Keratinocyte (primary cell): ENCODE measurements around the gene ITGA6. TPM values are rescaled to one million over a fixed set of nuclear protein-coding genes. Genes with fewer than 3 reads are reported as not detected.

Experiments used
- DNase-seq: peaks from one replicate; pipeline ENCODE4 v3.0.0-alpha.2; 2011; ENCODE audit warnings: low read depth, missing footprints, low spot score
- FAIRE-seq: peaks from 2 replicates; lab custom pipeline; 2011; peaks lifted over from hg19 to GRCh38; lab: Jason Lieb, UNC
- H2AFZ ChIP-seq: 2 replicates; pipeline ENCODE4 v1.6.0; 2012; ENCODE audit warnings: low read length, control low read depth, inconsistent platforms; ENCODE audit not compliant: control insufficient read depth
- H3K27ac ChIP-seq: 2 replicates; pipeline ENCODE4 v1.5.1; 2011; ENCODE audit warnings: low read length; ENCODE audit not compliant: control insufficient read depth, insufficient read depth
- H3K27me3 ChIP-seq: 3 replicates; pipeline ENCODE4 v1.6.0; 2011; ENCODE audit warnings: low read length; ENCODE audit not compliant: control insufficient read depth, insufficient read depth; ENCODE audit errors: extremely low read depth
- H3K36me3 ChIP-seq, 2 experiments: 2 replicates in 1 of 2; 3 replicates in 1 of 2; pipeline ENCODE4 v1.5.1; 2011; ENCODE audit warnings: low read length in 2 of 2, mild to moderate bottlenecking in 1 of 2; ENCODE audit not compliant: control insufficient read depth in 2 of 2, insufficient read depth in 2 of 2; ENCODE audit errors: extremely low read depth in 1 of 2
- H3K4me1 ChIP-seq: 3 replicates; pipeline ENCODE4 v1.5.1; 2011; ENCODE audit warnings: low read length; ENCODE audit not compliant: control insufficient read depth, insufficient read depth; ENCODE audit errors: extremely low read depth
- H3K4me2 ChIP-seq: 3 replicates; pipeline ENCODE4 v1.6.0; 2011; ENCODE audit warnings: low read depth, low read length; ENCODE audit not compliant: control insufficient read depth, insufficient read depth; ENCODE audit errors: extremely low read depth
- H3K4me3 ChIP-seq, 3 experiments: fragments of 200-600 bp in 1 of 3; sonication (generic) in 1 of 3; 2 replicates in 2 of 3; 3 replicates in 1 of 3; pipeline ENCODE4 v1.5.1; 2011 to 2016; ENCODE audit warnings: low read length in 3 of 3, mild to moderate bottlenecking in 3 of 3, control low read depth in 2 of 3, inconsistent platforms in 1 of 3, low read depth in 1 of 3, mixed read lengths in 1 of 3, mixed run types in 1 of 3, moderate library complexity in 1 of 3; ENCODE audit not compliant: control insufficient read depth in 2 of 3, insufficient read depth in 2 of 3; ENCODE audit errors: extremely low read depth in 1 of 3
- H3K79me2 ChIP-seq: 2 replicates; pipeline ENCODE4 v1.6.0; 2012; ENCODE audit warnings: low read length; ENCODE audit not compliant: control insufficient read depth, insufficient read depth
- H3K9ac ChIP-seq: 3 replicates; pipeline ENCODE4 v1.6.0; 2011; ENCODE audit warnings: low read length; ENCODE audit not compliant: control insufficient read depth, insufficient read depth; ENCODE audit errors: extremely low read depth
- H3K9me1 ChIP-seq: 3 replicates; pipeline ENCODE4 v1.6.0; 2011; ENCODE audit warnings: low read length; ENCODE audit not compliant: control insufficient read depth, insufficient read depth; ENCODE audit errors: extremely low read depth
- H3K9me3 ChIP-seq: 2 replicates; pipeline ENCODE4 v1.5.1; 2012; ENCODE audit warnings: low read depth, low read length; ENCODE audit not compliant: control insufficient read depth
- H4K20me1 ChIP-seq: 3 replicates; pipeline ENCODE4 v1.6.0; 2011; ENCODE audit warnings: low read length; ENCODE audit not compliant: control insufficient read depth, insufficient read depth; ENCODE audit errors: extremely low read depth
- CTCF ChIP-seq, 3 experiments: IDR thresholded peaks in 1 of 3; conservative IDR thresholded peaks in 1 of 3; optimal IDR thresholded peaks in 1 of 3; 2 replicates in 2 of 3; 3 replicates in 1 of 3; pipeline versions ENCODE3 to v1.5.1; 2011; ENCODE audit warnings: low read length in 3 of 3, mild to moderate bottlenecking in 3 of 3, moderate library complexity in 2 of 3, control low read depth in 1 of 3, inconsistent platforms in 1 of 3; ENCODE audit not compliant: insufficient read depth in 2 of 3; ENCODE audit errors: extremely low read depth in 1 of 3
- EZH2 ChIP-seq: IDR thresholded peaks from one replicate; pipeline ENCODE4 v1.6.1; 2012; ENCODE audit warnings: inconsistent platforms, mild to moderate bottlenecking, low read length, moderate library complexity
- dilution Hi-C: fragments of 300-500 bp; cut with MboI; formaldehyde crosslinking; loops from one replicate; pipeline ENCODE4 v1.7.0; 2020; ENCODE audit warnings: low sequenced_read_pairs; ENCODE audit not compliant: extremely low pct_ligation_motif_present
- polyA plus RNA-seq, 5 experiments: library from polyadenylated mRNA; depleted of rRNA in 3 of 5; stranded (reverse) in 3 of 5; stranded (forward) in 1 of 5; unstranded in 1 of 5; fragments of >200 nt; gene quantifications; 1 replicate in 1 of 5; 2 replicates in 3 of 5; 3 replicates in 1 of 5; pipeline versions ENCODE4 v1.2.1 to v1.2.3, GENCODE V29; 2011 to 2012; ENCODE audit warnings: missing spikeins in 2 of 5, low read depth in 1 of 5, low replicate concordance in 1 of 5

Gene ITGA6
- polyA plus RNA-seq, 1 donor (not counting 4 experiments of a cell fraction or from before 2014, with no cell fraction given) = 441 TPM

DNA sequence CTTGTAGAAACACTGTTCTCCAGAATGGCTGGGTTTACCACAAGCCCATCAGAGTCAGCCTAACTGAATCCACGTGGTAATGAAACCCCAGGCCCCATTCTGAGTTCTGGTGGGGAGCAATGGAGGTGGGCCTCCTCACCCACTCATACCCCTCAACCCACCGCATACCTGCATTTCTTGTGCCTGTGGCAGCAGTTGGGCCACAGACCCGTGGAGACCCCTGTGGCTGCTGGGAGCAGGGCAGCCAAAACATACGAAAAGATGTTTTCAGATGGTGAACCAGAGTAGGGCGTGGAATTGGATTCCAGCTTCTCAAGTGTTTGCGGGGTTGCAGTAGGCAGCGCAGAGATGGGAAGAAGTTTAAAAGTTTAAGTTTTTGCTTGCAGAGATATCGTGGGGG lies 51.0 kb downstream of the ITGA6 start:
- dilution Hi-C loops = no loop called here
- Histone ChIP-seq H3K36me3 (peaks cover 51 to 69% of the 10 kb centered on the region in 2 experiments), H3K9me1 (no peaks in the 10 kb centered on the region), H3K4me2 (no peak overlapping the region), H3K4me1 (no peaks in the 10 kb centered on the region), H3K27me3 (no peaks in the 10 kb centered on the region), H4K20me1 (peaks cover 2% of the 10 kb centered on the region), H3K27ac (no peak overlapping the region), H3K9ac (no peak overlapping the region), H3K9me3 (no peaks in the 10 kb centered on the region), H2AFZ (no peak overlapping the region), H3K4me3 (no peak overlapping the region), H3K79me2 (peaks cover 21% of the 10 kb centered on the region)
- TF ChIP-seq EZH2 (no peak), CTCF (optimal IDR thresholded peaks at IDR 0.05 in 1 of 3, IDR thresholded peaks at IDR 0.05 in 1 of 3, conservative IDR thresholded peaks at IDR 0.05 in 1 of 3; ENCODE audit: extremely low read depth in 1 of 3, insufficient read depth in 2 of 3, low read length in 3 of 3) (no peak)
- FAIRE-seq (no peak), DNase-seq (no peak)

DNA sequence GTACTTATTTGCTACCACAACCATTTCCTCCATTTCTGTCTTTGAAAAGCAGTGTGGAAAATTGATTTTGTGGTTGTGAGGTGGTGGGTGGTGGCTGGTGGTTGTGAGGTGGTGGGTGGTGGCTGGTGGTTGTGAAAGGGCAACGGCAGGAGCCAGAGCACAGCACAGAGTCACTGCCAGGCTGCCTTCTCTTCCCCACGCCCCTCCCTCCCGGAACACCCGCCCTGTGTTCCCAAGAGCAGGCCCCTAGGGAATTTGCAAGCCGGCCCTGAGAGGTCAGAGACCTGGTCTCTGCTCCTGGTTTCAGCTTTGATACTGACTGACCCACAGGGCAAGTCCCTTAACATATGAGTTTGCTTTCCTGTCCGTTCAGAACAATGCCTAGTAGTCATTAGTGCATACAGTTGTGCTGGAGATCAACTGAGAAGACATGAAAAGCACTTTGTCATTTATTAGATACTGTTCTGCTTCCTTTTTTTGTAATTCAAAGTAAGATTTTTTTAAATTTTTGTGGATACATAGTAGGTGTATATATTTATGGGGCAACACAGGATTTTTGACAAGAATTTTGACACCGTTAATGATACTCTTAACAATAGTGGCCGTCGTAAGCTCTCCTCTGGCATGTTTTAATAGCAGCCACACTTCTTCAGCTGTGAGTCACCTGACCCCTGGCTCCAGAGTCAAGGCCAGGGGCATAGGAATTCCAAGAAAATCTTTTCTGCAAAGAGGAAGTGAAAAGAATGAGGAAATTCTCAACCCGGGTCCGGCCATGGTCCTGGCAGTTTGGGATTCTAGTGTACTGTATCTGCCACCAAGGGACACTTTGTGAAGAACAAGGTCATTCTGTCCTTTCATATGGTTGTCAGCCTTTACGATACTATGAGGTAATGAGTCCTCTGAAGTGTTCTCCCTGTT lies 53.2 kb downstream of the ITGA6 start:
- DNase-seq (no peak), FAIRE-seq (no peak)
- dilution Hi-C loops = no loop called here
- H4K20me1 ChIP-seq = peaks cover 2% of the 10 kb centered on the region
- H3K4me2 ChIP-seq = no peak overlapping the region
- H3K9me3 ChIP-seq = no peaks in the 10 kb centered on the region
- H3K79me2 ChIP-seq = peaks cover 16% of the 10 kb centered on the region
- H3K4me1 ChIP-seq = no peaks in the 10 kb centered on the region
- H3K9ac ChIP-seq = no peak overlapping the region
- no peak overlapping the region for H3K27ac ChIP-seq
- no peak overlapping the region for H2AFZ ChIP-seq
- H3K9me1 ChIP-seq = no peaks in the 10 kb centered on the region
- no peaks in the 10 kb centered on the region for H3K27me3 ChIP-seq
- no peak overlapping the region for H3K4me3 ChIP-seq
- TF ChIP-seq CTCF (optimal IDR thresholded peaks at IDR 0.05 in 1 of 3, IDR thresholded peaks at IDR 0.05 in 1 of 3, conservative IDR thresholded peaks at IDR 0.05 in 1 of 3; ENCODE audit: extremely low read depth in 1 of 3, insufficient read depth in 2 of 3, low read length in 3 of 3) (no peak), EZH2 (no peak)
- peaks cover 56 to 64% of the 10 kb centered on the region in 2 experiments for H3K36me3 ChIP-seq
